ENCODE data around the gene EXOC1. TPM values are rescaled to one million over a fixed set of nuclear protein-coding genes. Genes with fewer than 3 reads are reported as not detected.

Gene EXOC1
- total and polyA plus RNA-seq, 2 experiments from 2014 or later, result 13.4 to 22.2 TPM

- TF ChIP-seq CTCF (conservative IDR thresholded peaks at IDR 0.05; ENCODE audit: low read depth in 2 of 2) (no peak), ETS1 (IDR thresholded peaks at IDR 0.05) (no peak), REST (IDR thresholded peaks at IDR 0.05; ENCODE audit: unreplicated experiment) (no peak), EZH2phosphoT487 (IDR thresholded peaks at IDR 0.05; ENCODE audit: unreplicated experiment) (no peak), JUNB (IDR thresholded peaks at IDR 0.05; ENCODE audit: unreplicated experiment) (no peak)
These were observed 31.1 kb upstream of the EXOC1 start (continued) for GRCh38 chr4:55822329-55822728.

GRCh38 chr4:55824865-55825264, 28.6 kb upstream of the EXOC1 start:
- H3K4me1 Mint-ChIP-seq, result peaks cover 1% of the 10 kb centered on the region; the same call in 1 of the 3 replicates
- Histone ChIP-seq H3K27me3 (ENCODE audit: insufficient read depth) (no peaks in the 10 kb centered on the region), H4K20me1 (replicated peaks; ENCODE audit: insufficient read depth) (no peaks in the 10 kb centered on the region), H3K9me2 (ENCODE audit: insufficient read depth) (0 out of 2 replicates have a peak, but pooled peaks cover 5% of the 10 kb centered on the region), H3K4me3 (no peak overlapping the region), H3K27ac (ENCODE audit: low read depth) (no peak overlapping the region), H3K4me1 (ENCODE audit: insufficient read depth) (no peaks in the 10 kb centered on the region), H3K79me2 (replicated peaks; ENCODE audit: insufficient read depth) (no peaks in the 10 kb centered on the region), H3K4me2 (no peak overlapping the region), H3F3A (replicated peaks; ENCODE audit: low read depth) (no peaks in the 10 kb centered on the region), H2AFZ (no peak overlapping the region), H3K36me3 (ENCODE audit: insufficient read depth) (no peaks in the 10 kb centered on the region)
- TF ChIP-seq ETS1 (IDR thresholded peaks at IDR 0.05), result no peak
- TF ChIP-seq EZH2 (IDR thresholded peaks at IDR 0.05; ENCODE audit: low read depth, unreplicated experiment), result no peak
- peaks cover 2% of the 10 kb centered on the region for H3K27me3 Mint-ChIP-seq (ENCODE audit: insufficient read depth, low read depth, poor library complexity)
- DNase-seq (ENCODE audit: low spot score) (no peak), ATAC-seq (no peak)
- no peaks in the 10 kb centered on the region for H3K9me3 Mint-ChIP-seq
- H3K27ac Mint-ChIP-seq, result no peak overlapping the region
- no peak overlapping the region for H3K4me3 Mint-ChIP-seq
- H3K36me3 Mint-ChIP-seq (ENCODE audit: low read depth), result no peaks in the 10 kb centered on the region
